ENCODE data around the gene CADPS2.

CADPS2 gene

GRCh38 chr7:122454776-122455507 lies 431.3 kb downstream of the CADPS2 start:
- DNase-seq (ENCODE audit: low read depth in 1 of 2, low spot score in 1 of 2), result no peak
- TF ChIP-seq JUND (IDR thresholded peaks at IDR 0.05; ENCODE audit: low read depth), result no peak
- in situ Hi-C loops (cut with HindIII; ENCODE audit: low pct_unique_long_range_greater_than_20kb, low sequenced_read_pairs), result no loop called here

GRCh38 chr7:122453432-122453831 lies 432.8 kb downstream of the CADPS2 start:
- in situ Hi-C loops (cut with HindIII; ENCODE audit: low pct_unique_long_range_greater_than_20kb, low sequenced_read_pairs), result no loop called here
- TF ChIP-seq JUND (IDR thresholded peaks at IDR 0.05; ENCODE audit: low read depth), result no peak
- DNase-seq (ENCODE audit: low read depth in 1 of 2, low spot score in 1 of 2), result no peak

- no peak for TF ChIP-seq JUND (IDR thresholded peaks at IDR 0.05; ENCODE audit: low read depth)
- in situ Hi-C loops (cut with HindIII; ENCODE audit: low pct_unique_long_range_greater_than_20kb, low sequenced_read_pairs), result no loop called here
These were observed 437.2 kb downstream of the CADPS2 start for GRCh38 chr7:122448893-122449589.

GRCh38 chr7:122442929-122443328 lies 443.3 kb downstream of the CADPS2 start:
- in situ Hi-C loops (cut with HindIII; ENCODE audit: low pct_unique_long_range_greater_than_20kb, low sequenced_read_pairs), result no loop called here
- no peak for TF ChIP-seq JUND (IDR thresholded peaks at IDR 0.05; ENCODE audit: low read depth)
- DNase-seq (ENCODE audit: low read depth in 1 of 2, low spot score in 1 of 2), result no peak

More at GRCh38 chr7:122448893-122449589, 437.2 kb downstream of the CADPS2 start:
- no peak for DNase-seq (ENCODE audit: low read depth in 1 of 2, low spot score in 1 of 2)

- in situ Hi-C loops (cut with HindIII; ENCODE audit: low pct_unique_long_range_greater_than_20kb, low sequenced_read_pairs), result no loop called here
- DNase-seq (ENCODE audit: low read depth in 1 of 2, low spot score in 1 of 2), result no peak
- TF ChIP-seq JUND (IDR thresholded peaks at IDR 0.05; ENCODE audit: low read depth), result no peak
These were observed 447.8 kb downstream of the CADPS2 start for GRCh38 chr7:122438492-122438891.

- in situ Hi-C loops (cut with HindIII; ENCODE audit: low pct_unique_long_range_greater_than_20kb, low sequenced_read_pairs), result no loop called here
- TF ChIP-seq JUND (IDR thresholded peaks at IDR 0.05; ENCODE audit: low read depth), result no peak
- no peak for DNase-seq (ENCODE audit: low read depth in 1 of 2, low spot score in 1 of 2)
These were observed 448.3 kb downstream of the CADPS2 start for GRCh38 chr7:122438006-122438405.

- TF ChIP-seq JUND (IDR thresholded peaks at IDR 0.05; ENCODE audit: low read depth), result no peak
- in situ Hi-C loops (cut with HindIII; ENCODE audit: low pct_unique_long_range_greater_than_20kb, low sequenced_read_pairs), result no loop called here
- DNase-seq (ENCODE audit: low read depth in 1 of 2, low spot score in 1 of 2), result no peak
These were observed 452.5 kb downstream of the CADPS2 start for GRCh38 chr7:122433765-122434164.

- no peak for DNase-seq (ENCODE audit: low read depth in 1 of 2, low spot score in 1 of 2)
- in situ Hi-C loops (cut with HindIII; ENCODE audit: low pct_unique_long_range_greater_than_20kb, low sequenced_read_pairs), result no loop called here
- no peak for TF ChIP-seq JUND (IDR thresholded peaks at IDR 0.05; ENCODE audit: low read depth)
These were observed 455.6 kb downstream of the CADPS2 start for GRCh38 chr7:122430710-122431109.

GRCh38 chr7:122429926-122430325 lies 456.3 kb downstream of the CADPS2 start:
- TF ChIP-seq JUND (IDR thresholded peaks at IDR 0.05; ENCODE audit: low read depth), result no peak
- DNase-seq (ENCODE audit: low read depth in 1 of 2, low spot score in 1 of 2), result no peak
- in situ Hi-C loops (cut with HindIII; ENCODE audit: low pct_unique_long_range_greater_than_20kb, low sequenced_read_pairs), result no loop called here

- TF ChIP-seq JUND (IDR thresholded peaks at IDR 0.05; ENCODE audit: low read depth), result no peak
- no peak for DNase-seq (ENCODE audit: low read depth in 1 of 2, low spot score in 1 of 2)
- in situ Hi-C loops (cut with HindIII; ENCODE audit: low pct_unique_long_range_greater_than_20kb, low sequenced_read_pairs), result no loop called here
These were observed 460.5 kb downstream of the CADPS2 start for GRCh38 chr7:122425731-122426130.

GRCh38 chr7:122423591-122423990 lies 462.7 kb downstream of the CADPS2 start:
- in situ Hi-C loops (cut with HindIII; ENCODE audit: low pct_unique_long_range_greater_than_20kb, low sequenced_read_pairs), result no loop called here

GRCh38 chr7:122416336-122416735 lies 469.9 kb downstream of the CADPS2 start:
- TF ChIP-seq JUND (IDR thresholded peaks at IDR 0.05; ENCODE audit: low read depth), result no peak
- no peak for DNase-seq (ENCODE audit: low read depth in 1 of 2, low spot score in 1 of 2)
- in situ Hi-C loops (cut with HindIII; ENCODE audit: low pct_unique_long_range_greater_than_20kb, low sequenced_read_pairs), result no loop called here

More at GRCh38 chr7:122423591-122423990, 462.7 kb downstream of the CADPS2 start:
- no peak for TF ChIP-seq JUND (IDR thresholded peaks at IDR 0.05; ENCODE audit: low read depth)
- DNase-seq (ENCODE audit: low read depth in 1 of 2, low spot score in 1 of 2), result no peak

GRCh38 chr7:122415510-122415909 lies 470.8 kb downstream of the CADPS2 start:
- in situ Hi-C loops (cut with HindIII; ENCODE audit: low pct_unique_long_range_greater_than_20kb, low sequenced_read_pairs), result no loop called here
- DNase-seq (ENCODE audit: low read depth in 1 of 2, low spot score in 1 of 2), result no peak

More at GRCh38 chr7:122415510-122415909, 470.8 kb downstream of the CADPS2 start:
- TF ChIP-seq JUND (IDR thresholded peaks at IDR 0.05; ENCODE audit: low read depth), result no peak

All from T47D (cell line).